K562 (cell line): ENCODE measurements around the gene KCNK3. TPM values are rescaled to one million over a fixed set of nuclear protein-coding genes. Genes with fewer than 3 reads are reported as not detected.

Source experiments
- ARID2 ChIP-seq: fragments of 450-650 bp; IDR thresholded peaks from 2 replicates; pipeline ENCODE4 v1.6.1; 2017; ENCODE audit warnings: antibody characterized with exemption, mild to moderate bottlenecking
- ATF7 ChIP-seq: fragments of 450-650 bp; IDR thresholded peaks from 2 replicates; pipeline ENCODE4 v1.7.1; 2014; ENCODE audit warnings: mild to moderate bottlenecking, moderate library complexity
- CTBP1 ChIP-seq: fragments of 450-650 bp; IDR thresholded peaks from 2 replicates; pipeline ENCODE4 v1.6.1; 2016; ENCODE audit warnings: borderline replicate concordance
- DIDO1 ChIP-seq: fragments of 450-650 bp; IDR thresholded peaks from 2 replicates; pipeline ENCODE4 v1.6.1; 2016; ENCODE audit warnings: low read depth, missing biosample characterization, missing genetic modification characterization
- ELF4 ChIP-seq: fragments of 450-650 bp; formaldehyde crosslinking; IDR thresholded peaks from 2 replicates; pipeline ENCODE4 v1.4.0; 2022; ENCODE audit warnings: missing genetic modification characterization
- GABPB1 ChIP-seq: sonication (generic); formaldehyde crosslinking; IDR thresholded peaks from 2 replicates; pipeline ENCODE4 v1.8.0; 2022; ENCODE audit warnings: mild to moderate bottlenecking, missing genetic modification reagents
- GATA2 ChIP-seq: sonication (generic); formaldehyde crosslinking; IDR thresholded peaks from 2 replicates; pipeline ENCODE4 v1.4.0; 2020; ENCODE audit warnings: mild to moderate bottlenecking, missing genetic modification reagents
- JUN ChIP-seq, 2 experiments: sonication (generic) in 1 of 2; formaldehyde crosslinking in 1 of 2; IDR thresholded peaks; 2 replicates each; pipeline versions ENCODE4 v1.6.1 to v1.8.0; 2012 to 2022; ENCODE audit warnings: borderline replicate concordance in 2 of 2, mild to moderate bottlenecking in 2 of 2, improper control_type of control experiment in 1 of 2, low read depth in 1 of 2, low read length in 1 of 2, missing genetic modification reagents in 1 of 2
- JUND ChIP-seq, 2 experiments: IDR thresholded peaks; 2 replicates in 1 of 2; 3 replicates in 1 of 2; pipeline ENCODE4 v1.6.1; 2011; ENCODE audit warnings: borderline replicate concordance in 2 of 2, low read depth in 2 of 2, low read length in 2 of 2, improper control_type of control experiment in 1 of 2, missing biosample characterization in 1 of 2, missing genetic modification characterization in 1 of 2, missing genetic modification reagents in 1 of 2
- MAZ ChIP-seq, 2 experiments: fragments of 450-650 bp in 1 of 2; sonication (generic) in 1 of 2; formaldehyde crosslinking; IDR thresholded peaks in 1 of 2; conservative IDR thresholded peaks in 1 of 2; 2 replicates each; pipeline versions ENCODE4 v1.4.0 to v1.5.0; 2020; ENCODE audit warnings: mild to moderate bottlenecking in 1 of 2, missing genetic modification reagents in 1 of 2
- PBX2 ChIP-seq, 2 experiments: IDR thresholded peaks in 1 of 2; conservative IDR thresholded peaks in 1 of 2; 2 replicates each; pipeline ENCODE4 v1.6.1; 2016; ENCODE audit warnings: low read depth in 2 of 2, mild to moderate bottlenecking in 1 of 2, missing compliant biosample characterization in 1 of 2, missing genetic modification characterization in 1 of 2, moderate library complexity in 1 of 2
- RAD21 ChIP-seq, 2 experiments: fragments of 250-450 bp in 1 of 2; fragments of 450-650 bp in 1 of 2; sonication (Bioruptor Pico) in 1 of 2; formaldehyde crosslinking in 1 of 2; IDR thresholded peaks in 1 of 2; conservative IDR thresholded peaks in 1 of 2; 2 replicates each; pipeline versions ENCODE4 v1.4.0 to v1.8.0; 2020 to 2022; ENCODE audit warnings: mild to moderate bottlenecking in 2 of 2, moderate library complexity in 1 of 2
- RCOR1 ChIP-seq, 2 experiments: IDR thresholded peaks; 2 replicates each; pipeline ENCODE4 v1.6.1; 2012; ENCODE audit warnings: low read depth in 2 of 2, low read length in 2 of 2, borderline replicate concordance in 1 of 2, improper control_type of control experiment in 1 of 2
- SRSF3 ChIP-seq: fragments of 200-400 bp; formaldehyde crosslinking; IDR thresholded peaks from 2 replicates; pipeline ENCODE4 v1.6.1; 2016; ENCODE audit warnings: mild to moderate bottlenecking, low read length, moderate library complexity; ENCODE audit not compliant: insufficient read depth
- TBL1XR1 ChIP-seq, 2 experiments: IDR thresholded peaks; 2 replicates each; pipeline ENCODE4 v1.6.1; 2012; ENCODE audit warnings: improper control_type of control experiment in 2 of 2, low read length in 2 of 2, mild to moderate bottlenecking in 1 of 2
- ZKSCAN1 ChIP-seq: fragments of 150-350 bp; IDR thresholded peaks from 2 replicates; pipeline ENCODE4 v1.6.1; 2016; ENCODE audit warnings: low read depth, low read length
- polyA plus RNA-seq, 8 experiments: library from polyadenylated mRNA; depleted of rRNA in 4 of 8; stranded (reverse) in 5 of 8; unstranded in 3 of 8; fragments of >200 nt; fragmentation: Nextera tagmentation in 2 of 8; fragmentation: Illumina TruSeq in 1 of 8; extraction: Ambion mirVana in 2 of 8; extraction: Trizol in 1 of 8; gene quantifications; 2 replicates each; pipeline versions ENCODE4 v1.2.1 to v1.2.3, GENCODE V29; 2011 to 2014; ENCODE audit warnings: inconsistent platforms in 1 of 8, missing spikeins in 1 of 8
- total RNA-seq, 7 experiments: library from RNA; depleted of rRNA in 6 of 7; stranded (reverse); fragments of >200 nt in 6 of 7; fragmentation: Illumina TruSeq in 2 of 7; extraction: Trizol in 2 of 7; gene quantifications; 2 replicates each; pipeline versions ENCODE4 v1.2.1 to v1.2.3, GENCODE V29; 2011 to 2021; ENCODE audit warnings: low replicate concordance in 1 of 7
- TF ChIP-seq, protein P1 (sequence below), 3 experiments: IDR thresholded peaks in 2 of 3; conservative IDR thresholded peaks in 1 of 3; 2 replicates each; pipeline ENCODE4 v1.5.1; 2011 to 2012; ENCODE audit warnings: low read length in 3 of 3, mild to moderate bottlenecking in 3 of 3, control low read depth in 2 of 3, improper control_type of control experiment in 1 of 3, inconsistent platforms in 1 of 3, low read depth in 1 of 3, mixed read lengths in 1 of 3, moderate library complexity in 1 of 3; ENCODE audit not compliant: insufficient read depth in 2 of 3

Gene KCNK3
- total and polyA plus RNA-seq, 9 of the 15 experiments (the other 6 are each of a cell fraction or from before 2014, with no cell fraction given): 0.01 to 0.20 (median 0.07) TPM; not detected in 5

DNA sequence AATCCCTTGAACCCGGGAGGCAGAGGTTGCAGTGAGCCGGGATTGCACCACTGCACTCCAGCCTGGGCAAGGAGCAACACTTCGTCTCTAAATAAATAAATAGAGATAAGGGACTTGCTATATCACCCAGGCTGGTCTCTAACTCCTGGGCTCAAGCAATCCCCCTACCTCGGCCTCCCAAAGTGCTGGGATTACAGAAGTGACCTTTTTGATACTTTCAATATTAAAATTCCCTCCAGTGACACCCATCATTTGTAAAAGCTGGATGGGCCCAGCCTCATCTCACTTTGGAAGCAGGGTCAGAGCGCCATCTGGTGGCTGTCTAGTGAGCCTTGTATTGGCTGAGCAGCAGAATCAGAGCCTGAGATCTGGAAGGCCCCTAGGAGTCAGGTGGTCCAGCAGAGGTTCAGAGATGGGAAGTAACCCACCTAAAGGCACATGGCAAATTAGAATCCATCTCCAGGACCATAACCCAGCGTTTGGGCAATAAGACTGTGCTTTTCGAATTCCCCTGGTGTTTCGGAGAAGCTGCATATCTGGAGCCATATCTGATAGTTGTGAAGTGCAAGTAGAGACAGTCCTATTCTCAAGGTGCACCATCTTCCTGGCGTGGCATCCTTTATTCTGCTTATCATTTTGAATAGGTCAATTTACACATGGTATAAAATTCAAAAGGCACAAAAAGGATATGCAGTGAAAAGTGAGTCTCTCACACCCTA lies 53.2 kb downstream of the KCNK3 start (continued):
- TF ChIP-seq RAD21 (CRISPR knock-in tag; conservative IDR thresholded peaks at IDR 0.05 in 1 of 2, IDR thresholded peaks at IDR 0.05 in 1 of 2): peak; percentile 97
- peak; percentile 81 for TF ChIP-seq GATA2 (CRISPR knock-in tag)
- TF ChIP-seq ARID2: peak; percentile 78
- TF ChIP-seq, protein P1, sequence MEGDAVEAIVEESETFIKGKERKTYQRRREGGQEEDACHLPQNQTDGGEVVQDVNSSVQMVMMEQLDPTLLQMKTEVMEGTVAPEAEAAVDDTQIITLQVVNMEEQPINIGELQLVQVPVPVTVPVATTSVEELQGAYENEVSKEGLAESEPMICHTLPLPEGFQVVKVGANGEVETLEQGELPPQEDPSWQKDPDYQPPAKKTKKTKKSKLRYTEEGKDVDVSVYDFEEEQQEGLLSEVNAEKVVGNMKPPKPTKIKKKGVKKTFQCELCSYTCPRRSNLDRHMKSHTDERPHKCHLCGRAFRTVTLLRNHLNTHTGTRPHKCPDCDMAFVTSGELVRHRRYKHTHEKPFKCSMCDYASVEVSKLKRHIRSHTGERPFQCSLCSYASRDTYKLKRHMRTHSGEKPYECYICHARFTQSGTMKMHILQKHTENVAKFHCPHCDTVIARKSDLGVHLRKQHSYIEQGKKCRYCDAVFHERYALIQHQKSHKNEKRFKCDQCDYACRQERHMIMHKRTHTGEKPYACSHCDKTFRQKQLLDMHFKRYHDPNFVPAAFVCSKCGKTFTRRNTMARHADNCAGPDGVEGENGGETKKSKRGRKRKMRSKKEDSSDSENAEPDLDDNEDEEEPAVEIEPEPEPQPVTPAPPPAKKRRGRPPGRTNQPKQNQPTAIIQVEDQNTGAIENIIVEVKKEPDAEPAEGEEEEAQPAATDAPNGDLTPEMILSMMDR (IDR thresholded peaks at IDR 0.05 in 2 of 3, conservative IDR thresholded peaks at IDR 0.05 in 1 of 3; ENCODE audit: insufficient read depth in 2 of 3, low read depth in 1 of 3, low read length in 3 of 3): peak; percentile 91 to 96 (median 92)
- peak; percentile 33; the same call in 1 of the 2 replicates for TF ChIP-seq JUN (IDR thresholded peaks at IDR 0.05; ENCODE audit: borderline replicate concordance, low read depth, low read length)
- TF ChIP-seq JUN (CRISPR knock-in tag; IDR thresholded peaks at IDR 0.05; ENCODE audit: borderline replicate concordance): no peak
- no peak for TF ChIP-seq SRSF3
- 0 out of 4 replicates have a peak, but pooled peaks of 1 of the 2 experiments have one; percentile 8 for TF ChIP-seq TBL1XR1 (IDR thresholded peaks at IDR 0.05; ENCODE audit: low read length in 2 of 2)
- no peak for TF ChIP-seq ELF4 (CRISPR knock-in tag)
- TF ChIP-seq GABPB1 (CRISPR knock-in tag): 0 out of 2 replicates have a peak, but pooled peaks have one; percentile 24
- 0 out of 4 replicates have a peak, but pooled peaks of 1 of the 2 experiments have one; percentile 29 for TF ChIP-seq MAZ (CRISPR knock-in tag; conservative IDR thresholded peaks at IDR 0.05 in 1 of 2, IDR thresholded peaks at IDR 0.05 in 1 of 2)
- TF ChIP-seq DIDO1 (tag): no peak
- no peak for TF ChIP-seq PBX2 (CRISPR knock-in tag; IDR thresholded peaks at IDR 0.05; ENCODE audit: low read depth)
- 0 out of 2 replicates have a peak, but pooled peaks have one; percentile 18 for TF ChIP-seq PBX2 (tag; conservative IDR thresholded peaks at IDR 0.05; ENCODE audit: low read depth)
- TF ChIP-seq ATF7: peak; percentile 47; the same call in 1 of the 2 replicates
- TF ChIP-seq ZKSCAN1: peak; percentile 76; the same call in 1 of the 2 replicates
- peak in 1 of 2 experiments; percentile 70; a peak in 1 of 4 replicates for TF ChIP-seq RCOR1 (IDR thresholded peaks at IDR 0.05; ENCODE audit: borderline replicate concordance in 1 of 2, low read depth in 2 of 2, low read length in 2 of 2)
- peak; percentile 40; the same call in 1 of the 2 replicates for TF ChIP-seq JUND (IDR thresholded peaks at IDR 0.05; ENCODE audit: borderline replicate concordance, low read depth, low read length)
- no peak for TF ChIP-seq JUND (tag; IDR thresholded peaks at IDR 0.05; ENCODE audit: borderline replicate concordance, low read depth, low read length)
- 0 out of 2 replicates have a peak, but pooled peaks have one; percentile 27 for TF ChIP-seq CTBP1
